ENCODE data around the gene SNRNP70. TPM values are rescaled to one million over a fixed set of nuclear protein-coding genes. Genes with fewer than 3 reads are reported as not detected.
"Not testable (repeated sequence)": the region's sequence is repeated elsewhere in the genome, so short reads cannot be mapped to it uniquely, and the experiment has no call there.

Gene SNRNP70
- total RNA-seq, 3 donors from 2014 or later: 222 to 444 (median 316) TPM

GRCh38 chr19:49125025-49125731 is 39.9 kb downstream of the SNRNP70 start:
- DNase-seq (ENCODE audit: low spot score in 2 of 2): no peak
- Histone ChIP-seq H3K9me3 (no peaks in the 10 kb centered on the region), H3K27me3 (no peaks in the 10 kb centered on the region), H3K4me1 (peaks cover 0 to 6% of the 10 kb centered on the region in 2 donors), H3K36me3 (no peaks in the 10 kb centered on the region), H3K27ac (peak overlapping the region; percentile 49 to 52), H3K4me3 (no peak overlapping the region)
- TF ChIP-seq POLR2A (IDR thresholded peaks at IDR 0.05): no peak
- TF ChIP-seq POLR2AphosphoS5 (IDR thresholded peaks at IDR 0.05): no peak
- no peak for TF ChIP-seq CTCF (IDR thresholded peaks at IDR 0.05)
- intact Hi-C loops (cut with DNase I; ENCODE audit: low total_unique reads): no loop called here

GRCh38 chr19:49126575-49126974 is 41.3 kb downstream of the SNRNP70 start:
- H3K4me3 ChIP-seq: no peak overlapping the region
- no peaks in the 10 kb centered on the region for H3K27me3 ChIP-seq
- intact Hi-C loops (cut with DNase I; ENCODE audit: low total_unique reads): no loop called here
- H3K4me1 ChIP-seq: peaks cover 0 to 4% of the 10 kb centered on the region in 2 donors
- TF ChIP-seq POLR2AphosphoS5 (IDR thresholded peaks at IDR 0.05) (no peak), CTCF (IDR thresholded peaks at IDR 0.05) (no peak), POLR2A (IDR thresholded peaks at IDR 0.05) (no peak)
- no peak for DNase-seq (ENCODE audit: low spot score in 2 of 2)
- no peaks in the 10 kb centered on the region for H3K36me3 ChIP-seq
- no peaks in the 10 kb centered on the region for H3K9me3 ChIP-seq
- no peak overlapping the region for H3K27ac ChIP-seq

GRCh38 chr19:49127225-49127624 is 42.0 kb downstream of the SNRNP70 start:
- H3K36me3 ChIP-seq; H3K27me3 ChIP-seq; H3K9me3 ChIP-seq; H3K4me1 ChIP-seq; DNase-seq (ENCODE audit: low spot score in 2 of 2); intact Hi-C loops (cut with DNase I; ENCODE audit: low total_unique reads): not testable (repeated sequence)
- peak overlapping the region in 1 of 2 donors; percentile 69 for H3K27ac ChIP-seq
- H3K4me3 ChIP-seq: peak overlapping the region in 1 of 3 donors; percentile 61

- Histone ChIP-seq H3K9me3 (no peaks in the 10 kb centered on the region), H3K4me3 (peak overlapping the region in 2 of 3 donors; percentile 41 to 61), H3K27ac (peak overlapping the region; percentile 63 to 69), H3K27me3 (no peaks in the 10 kb centered on the region), H3K4me1 (peaks cover 0 to 4% of the 10 kb centered on the region in 2 donors), H3K36me3 (no peaks in the 10 kb centered on the region)
- TF ChIP-seq CTCF (IDR thresholded peaks at IDR 0.05) (peak in 2 of 3 donors; percentile 26 to 46), POLR2AphosphoS5 (IDR thresholded peaks at IDR 0.05) (no peak), POLR2A (IDR thresholded peaks at IDR 0.05) (no peak)
- peak; percentile 93 to 97 for DNase-seq (ENCODE audit: low spot score in 2 of 2)
- intact Hi-C loops (cut with DNase I; ENCODE audit: low total_unique reads): no loop called here
Observed at GRCh38 chr19:49127674-49128544, 42.7 kb downstream of the SNRNP70 start.

- H3K27me3 ChIP-seq: no peaks in the 10 kb centered on the region
- H3K36me3 ChIP-seq: no peaks in the 10 kb centered on the region
- TF ChIP-seq POLR2AphosphoS5 (IDR thresholded peaks at IDR 0.05) (no peak), POLR2A (IDR thresholded peaks at IDR 0.05) (no peak), CTCF (IDR thresholded peaks at IDR 0.05) (no peak)
- no peak for DNase-seq (ENCODE audit: low spot score in 2 of 2)
- peak overlapping the region in 1 of 2 donors; percentile 63 for H3K27ac ChIP-seq
- H3K9me3 ChIP-seq: no peaks in the 10 kb centered on the region
- H3K4me3 ChIP-seq: peak overlapping the region in 2 of 3 donors; percentile 41 to 61
- intact Hi-C loops (cut with DNase I; ENCODE audit: low total_unique reads): no loop called here
- H3K4me1 ChIP-seq: peaks cover 0 to 4% of the 10 kb centered on the region in 2 donors
Observed at GRCh38 chr19:49128545-49129237, 43.4 kb downstream of the SNRNP70 start.
